Liver (tissue), 9 donors: ENCODE measurements around the gene EML3. TPM values are rescaled to one million over a fixed set of nuclear protein-coding genes. Genes with fewer than 3 reads are reported as not detected.

Experiments used
- DNase-seq: peaks from one replicate; pipeline ENCODE4 v3.0.0-alpha.2; 2017; ENCODE audit warnings: low spot score
- H3K27ac ChIP-seq, 2 donors: one replicate each; pipeline ENCODE4 v1.7.0; 2013; ENCODE audit warnings: inconsistent platforms in 2 of 2, low read length in 2 of 2, control low read depth in 1 of 2, low read depth in 1 of 2, mild to moderate bottlenecking in 1 of 2
- H3K27me3 ChIP-seq, 4 donors: one replicate each; pipeline versions ENCODE4 v1.6.1 to v1.7.0; 2013; ENCODE audit warnings: low read length in 3 of 4, inconsistent platforms in 1 of 4, mild to moderate bottlenecking in 1 of 4, moderate library complexity in 1 of 4; ENCODE audit not compliant: control insufficient read depth in 4 of 4, insufficient read depth in 4 of 4
- H3K36me3 ChIP-seq, 4 donors: one replicate each; pipeline versions ENCODE4 v1.6.1 to v1.7.0; 2013; ENCODE audit warnings: low read length in 3 of 4, mild to moderate bottlenecking in 3 of 4, low read depth in 1 of 4, moderate library complexity in 1 of 4; ENCODE audit not compliant: control insufficient read depth in 4 of 4, insufficient read depth in 3 of 4
- H3K4me1 ChIP-seq, 4 donors: one replicate each; pipeline versions ENCODE4 v1.6.1 to v1.7.0; 2013; ENCODE audit warnings: low read length in 3 of 4, mild to moderate bottlenecking in 3 of 4, moderate library complexity in 1 of 4; ENCODE audit not compliant: control insufficient read depth in 4 of 4, insufficient read depth in 4 of 4
- H3K4me3 ChIP-seq, 3 donors: one replicate each; pipeline versions ENCODE4 v1.6.1 to v1.7.0; 2013; ENCODE audit warnings: low read length in 3 of 3, control low read depth in 1 of 3, low read depth in 1 of 3, mild to moderate bottlenecking in 1 of 3
- H3K9ac ChIP-seq, 2 donors: one replicate each; pipeline ENCODE4 v1.7.0; 2013; ENCODE audit warnings: low read length in 2 of 2, mild to moderate bottlenecking in 2 of 2, moderate library complexity in 2 of 2, control low read depth in 1 of 2, low read depth in 1 of 2
- H3K9me3 ChIP-seq, 4 donors: one replicate each; pipeline versions ENCODE4 v1.6.1 to v1.7.0; 2013; ENCODE audit warnings: low read length in 3 of 4; ENCODE audit not compliant: control insufficient read depth in 4 of 4
- ATF3 ChIP-seq: IDR thresholded peaks from 2 replicates; pipeline ENCODE4 v1.6.1; 2016; ENCODE audit warnings: antibody characterized with exemption
- CTCF ChIP-seq: fragments of 150-350 bp; IDR thresholded peaks from 2 replicates; pipeline ENCODE4 v1.5.1; 2017; ENCODE audit warnings: improper control_type of control experiment, low read depth, low read length; ENCODE audit not compliant: missing input control
- EGR1 ChIP-seq, 2 donors: IDR thresholded peaks; 2 replicates each; pipeline ENCODE4 v1.6.1; 2016 to 2018; ENCODE audit warnings: antibody characterized with exemption in 2 of 2, low read depth in 2 of 2
- FOXA1 ChIP-seq: IDR thresholded peaks from 2 replicates; pipeline ENCODE4 v1.6.1; 2016; ENCODE audit warnings: antibody characterized with exemption
- FOXA2 ChIP-seq: IDR thresholded peaks from 2 replicates; pipeline ENCODE4 v1.6.1; 2016; ENCODE audit warnings: antibody characterized with exemption
- GABPA ChIP-seq, 2 donors: IDR thresholded peaks in 1 of 2; conservative IDR thresholded peaks in 1 of 2; 2 replicates each; pipeline ENCODE4 v1.6.1; 2016; ENCODE audit warnings: antibody characterized with exemption in 2 of 2, mild to moderate bottlenecking in 1 of 2, moderate library complexity in 1 of 2
- HNF4A ChIP-seq, 2 donors: conservative IDR thresholded peaks; 2 replicates each; pipeline ENCODE4 v1.6.1; 2016; ENCODE audit warnings: antibody characterized with exemption in 2 of 2, mild to moderate bottlenecking in 2 of 2
- HNF4G ChIP-seq: IDR thresholded peaks from 2 replicates; pipeline ENCODE4 v1.6.1; 2016; ENCODE audit warnings: antibody characterized with exemption
- JUND ChIP-seq, 2 donors: IDR thresholded peaks; 2 replicates each; pipeline ENCODE4 v1.6.1; 2016; ENCODE audit warnings: antibody characterized with exemption in 2 of 2
- MAX ChIP-seq: IDR thresholded peaks from 2 replicates; pipeline ENCODE4 v1.6.1; 2016; ENCODE audit warnings: antibody characterized with exemption
- NR2F2 ChIP-seq: IDR thresholded peaks from 2 replicates; pipeline ENCODE4 v1.6.1; 2016; ENCODE audit warnings: antibody characterized with exemption
- RAD21 ChIP-seq, 2 donors: IDR thresholded peaks; 2 replicates each; pipeline ENCODE4 v1.6.1; 2016; ENCODE audit warnings: antibody characterized with exemption in 2 of 2, mild to moderate bottlenecking in 2 of 2
- REST ChIP-seq: IDR thresholded peaks from 2 replicates; pipeline ENCODE4 v1.6.1; 2016; ENCODE audit warnings: antibody characterized with exemption, mild to moderate bottlenecking
- RXRA ChIP-seq, 2 donors: IDR thresholded peaks; 2 replicates each; pipeline ENCODE4 v1.6.1; 2017 to 2018; ENCODE audit warnings: antibody characterized with exemption in 2 of 2, mild to moderate bottlenecking in 1 of 2
- SP1 ChIP-seq: IDR thresholded peaks from 2 replicates; pipeline ENCODE4 v1.6.1; 2018; ENCODE audit warnings: antibody characterized with exemption, mild to moderate bottlenecking
- TAF1 ChIP-seq: conservative IDR thresholded peaks from 2 replicates; pipeline ENCODE4 v1.6.1; 2016; ENCODE audit warnings: antibody characterized with exemption, mild to moderate bottlenecking
- YY1 ChIP-seq: IDR thresholded peaks from 2 replicates; pipeline ENCODE4 v1.6.1; 2016; ENCODE audit warnings: antibody characterized with exemption, mild to moderate bottlenecking
- ZBTB33 ChIP-seq: IDR thresholded peaks from 2 replicates; pipeline ENCODE4 v1.6.1; 2016; ENCODE audit warnings: antibody characterized with exemption
- WGBS: extraction: QIAGEN DNeasy Blood & Tissue Kit; methylation state at CpG from one replicate; pipeline ENCODE4 v1.1.7; 2013; 5-methylcytosine and 5-hydroxymethylcytosine counted together
- polyA plus RNA-seq, 2 donors: library from polyadenylated mRNA; stranded (reverse) in 1 of 2; unstranded in 1 of 2; fragments of 200-250 nt in 1 of 2; fragments of >200 nt in 1 of 2; fragmentation: Nextera tagmentation in 1 of 2; extraction: Ambion mirVana in 1 of 2; gene quantifications; one replicate each; pipeline versions ENCODE4 v1.2.1 to v1.2.3, GENCODE V29; 2013 to 2015
- total RNA-seq, 2 donors: library from RNA; depleted of rRNA; stranded (reverse); fragments of >200 nt; gene quantifications; one replicate each; pipeline ENCODE4 v1.2.3, GENCODE V29; 2014
- donor health status: healthy.
- donor health status: healthy.
- donor health status: healthy.
- donor health status: healthy.
- donor health status: healthy.

The EML3 gene
- total and polyA plus RNA-seq, 4 donors, result 6.0 to 19.3 (median 13.6) TPM

- no peak overlapping the region for H3K4me3 ChIP-seq
- no peaks in the 10 kb centered on the region for H3K27me3 ChIP-seq
- H3K36me3 ChIP-seq, result peaks cover 2 to 14% (median 3%) of the 10 kb centered on the region in 4 donors
- TF ChIP-seq NR2F2 (no peak), EGR1 (IDR thresholded peaks at IDR 0.05; ENCODE audit: low read depth in 2 of 2) (no peak), TAF1 (no peak), YY1 (no peak), ZBTB33 (no peak), HNF4G (no peak), GABPA (IDR thresholded peaks at IDR 0.05 in 1 of 2, conservative IDR thresholded peaks at IDR 0.05 in 1 of 2) (no peak), FOXA1 (no peak), ATF3 (no peak), MAX (no peak), CTCF (no peak), HNF4A (conservative IDR thresholded peaks at IDR 0.05) (no peak), RXRA (IDR thresholded peaks at IDR 0.05) (no peak), JUND (IDR thresholded peaks at IDR 0.05) (no peak), FOXA2 (no peak), REST (no peak), SP1 (no peak), RAD21 (IDR thresholded peaks at IDR 0.05) (no peak)
- 83% methylated on average over 13 of the region's 13 CpGs for WGBS
- DNase-seq, result no peak
- H3K9ac ChIP-seq, result no peak overlapping the region
- H3K4me1 ChIP-seq, result peaks cover 12 to 50% (median 33%) of the 10 kb centered on the region in 4 donors
- no peaks in the 10 kb centered on the region for H3K9me3 ChIP-seq
- no peak overlapping the region for H3K27ac ChIP-seq
These were observed 8.0 kb downstream of the EML3 start for GRCh38 chr11:62604460-62605120.
